ENCODE measurements around the gene ACVR1.

Gene ACVR1

DNA sequence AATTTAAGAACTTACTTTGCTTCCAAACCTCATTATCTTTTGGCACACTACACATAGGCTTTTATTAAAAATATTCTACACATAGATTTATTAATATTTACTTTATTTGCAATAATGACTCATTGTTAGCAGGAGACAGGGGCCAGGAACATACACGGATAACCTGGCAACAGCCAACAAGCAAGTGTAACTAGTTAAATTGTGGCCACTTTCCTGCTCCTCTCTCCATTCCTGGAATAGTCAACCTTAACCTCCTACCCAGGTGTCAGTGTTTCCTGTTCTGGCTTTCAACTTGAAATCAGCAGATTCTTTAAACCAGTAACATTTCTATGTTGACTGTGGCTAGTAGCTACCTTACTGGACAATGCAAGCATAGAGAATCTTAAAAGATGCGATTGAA is 26.5 kb downstream of the ACVR1 start:
- DNase-seq (ENCODE audit: low spot score), result no peak
- TF ChIP-seq, protein P1, sequence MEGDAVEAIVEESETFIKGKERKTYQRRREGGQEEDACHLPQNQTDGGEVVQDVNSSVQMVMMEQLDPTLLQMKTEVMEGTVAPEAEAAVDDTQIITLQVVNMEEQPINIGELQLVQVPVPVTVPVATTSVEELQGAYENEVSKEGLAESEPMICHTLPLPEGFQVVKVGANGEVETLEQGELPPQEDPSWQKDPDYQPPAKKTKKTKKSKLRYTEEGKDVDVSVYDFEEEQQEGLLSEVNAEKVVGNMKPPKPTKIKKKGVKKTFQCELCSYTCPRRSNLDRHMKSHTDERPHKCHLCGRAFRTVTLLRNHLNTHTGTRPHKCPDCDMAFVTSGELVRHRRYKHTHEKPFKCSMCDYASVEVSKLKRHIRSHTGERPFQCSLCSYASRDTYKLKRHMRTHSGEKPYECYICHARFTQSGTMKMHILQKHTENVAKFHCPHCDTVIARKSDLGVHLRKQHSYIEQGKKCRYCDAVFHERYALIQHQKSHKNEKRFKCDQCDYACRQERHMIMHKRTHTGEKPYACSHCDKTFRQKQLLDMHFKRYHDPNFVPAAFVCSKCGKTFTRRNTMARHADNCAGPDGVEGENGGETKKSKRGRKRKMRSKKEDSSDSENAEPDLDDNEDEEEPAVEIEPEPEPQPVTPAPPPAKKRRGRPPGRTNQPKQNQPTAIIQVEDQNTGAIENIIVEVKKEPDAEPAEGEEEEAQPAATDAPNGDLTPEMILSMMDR (IDR thresholded peaks at IDR 0.05; ENCODE audit: extremely low read depth, insufficient read depth, missing control alignments), result no peak
- in situ Hi-C loops (cut with MboI; ENCODE audit: low pct_unique_long_range_greater_than_20kb, low sequenced_read_pairs, unreplicated experiment), result no loop called here

DNA sequence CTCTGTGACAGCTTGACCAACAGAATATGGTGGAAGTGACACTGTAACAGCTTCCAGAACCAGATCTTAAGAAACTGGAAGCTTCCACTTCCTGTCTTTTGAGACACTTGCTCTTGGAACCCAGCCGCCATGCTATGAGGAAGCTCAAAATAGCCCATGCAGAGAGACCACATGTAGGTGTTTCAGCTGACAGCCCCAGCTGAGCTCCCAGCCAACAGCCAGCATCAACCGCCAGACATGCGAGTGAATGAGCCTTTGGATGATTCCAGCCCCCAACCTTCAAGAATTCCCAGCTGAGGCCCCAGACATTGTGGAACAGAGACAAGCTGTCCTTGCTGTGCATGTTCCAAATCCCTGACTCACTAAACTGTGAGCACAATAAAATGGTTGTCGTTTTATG is 27.9 kb downstream of the ACVR1 start:
- in situ Hi-C loops (cut with MboI; ENCODE audit: low pct_unique_long_range_greater_than_20kb, low sequenced_read_pairs, unreplicated experiment), result no loop called here
- DNase-seq (ENCODE audit: low spot score), result no peak
- TF ChIP-seq, protein P1 (IDR thresholded peaks at IDR 0.05; ENCODE audit: extremely low read depth, insufficient read depth, missing control alignments), result no peak

DNA sequence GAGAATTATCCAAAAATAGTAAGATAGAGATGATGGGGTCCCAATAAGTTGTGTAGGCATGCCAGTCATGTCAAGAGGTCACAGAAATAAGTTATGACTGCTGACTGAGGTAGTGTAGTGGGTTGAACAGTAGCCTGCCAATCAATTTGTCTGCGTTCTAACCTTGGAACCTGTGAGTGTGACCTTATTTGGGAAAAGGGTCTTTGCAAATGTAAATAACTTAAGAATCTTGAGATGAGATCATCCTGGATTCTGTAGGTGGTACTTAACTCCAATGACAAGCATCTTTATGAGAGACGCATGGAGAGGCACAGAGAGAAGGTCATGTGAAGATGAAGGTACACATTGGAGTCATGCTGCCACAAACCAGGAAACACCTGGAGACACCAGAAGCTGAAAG is 31.0 kb downstream of the ACVR1 start:
- TF ChIP-seq, protein P1 (IDR thresholded peaks at IDR 0.05; ENCODE audit: extremely low read depth, insufficient read depth, missing control alignments), result no peak
- DNase-seq (ENCODE audit: low spot score), result no peak
- in situ Hi-C loops (cut with MboI; ENCODE audit: low pct_unique_long_range_greater_than_20kb, low sequenced_read_pairs, unreplicated experiment), result no loop called here

DNA sequence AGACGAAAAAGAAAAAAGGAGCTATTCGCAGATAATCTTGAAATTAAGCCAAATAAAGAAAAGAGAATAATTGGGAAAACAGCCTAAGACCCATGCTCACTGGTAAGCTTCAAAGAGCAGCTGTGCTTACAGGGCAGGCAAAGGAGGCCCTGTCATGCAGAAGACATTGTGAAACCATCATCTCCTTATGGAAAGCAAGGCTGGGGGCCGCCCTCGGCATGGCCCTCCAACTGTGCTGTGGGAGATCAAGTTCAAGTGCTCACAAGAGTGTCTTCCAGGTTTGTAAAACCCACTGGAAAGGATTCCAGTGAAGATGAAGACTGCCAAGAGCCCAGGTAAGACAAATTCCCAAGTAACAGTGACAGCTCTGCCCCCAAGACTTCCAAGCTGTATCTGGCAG is 32.2 kb downstream of the ACVR1 start:
- in situ Hi-C loops (cut with MboI; ENCODE audit: low pct_unique_long_range_greater_than_20kb, low sequenced_read_pairs, unreplicated experiment), result no loop called here
- TF ChIP-seq, protein P1 (IDR thresholded peaks at IDR 0.05; ENCODE audit: extremely low read depth, insufficient read depth, missing control alignments), result no peak
- no peak for DNase-seq (ENCODE audit: low spot score)

DNA sequence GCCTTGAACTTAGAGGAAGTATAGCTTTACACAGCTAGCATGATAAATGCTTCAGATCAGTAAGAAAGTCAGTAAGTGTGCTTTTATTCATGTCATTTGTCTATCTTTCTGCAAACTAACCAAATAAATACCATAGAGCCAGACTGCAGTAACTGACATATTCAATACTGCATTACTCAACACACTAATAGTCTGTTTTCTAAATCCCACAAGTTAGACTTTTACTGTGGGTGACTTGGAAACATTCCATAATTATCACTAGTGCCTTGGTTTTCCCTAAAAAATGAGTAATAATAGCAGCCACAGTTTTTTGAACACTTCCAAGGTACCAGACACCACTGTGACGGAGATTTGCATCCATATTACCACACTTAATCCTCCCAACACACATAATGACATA is 33.0 kb downstream of the ACVR1 start:
- in situ Hi-C loops (cut with MboI; ENCODE audit: low pct_unique_long_range_greater_than_20kb, low sequenced_read_pairs, unreplicated experiment), result no loop called here
- TF ChIP-seq, protein P1 (IDR thresholded peaks at IDR 0.05; ENCODE audit: extremely low read depth, insufficient read depth, missing control alignments), result no peak
- DNase-seq (ENCODE audit: low spot score), result no peak

DNA sequence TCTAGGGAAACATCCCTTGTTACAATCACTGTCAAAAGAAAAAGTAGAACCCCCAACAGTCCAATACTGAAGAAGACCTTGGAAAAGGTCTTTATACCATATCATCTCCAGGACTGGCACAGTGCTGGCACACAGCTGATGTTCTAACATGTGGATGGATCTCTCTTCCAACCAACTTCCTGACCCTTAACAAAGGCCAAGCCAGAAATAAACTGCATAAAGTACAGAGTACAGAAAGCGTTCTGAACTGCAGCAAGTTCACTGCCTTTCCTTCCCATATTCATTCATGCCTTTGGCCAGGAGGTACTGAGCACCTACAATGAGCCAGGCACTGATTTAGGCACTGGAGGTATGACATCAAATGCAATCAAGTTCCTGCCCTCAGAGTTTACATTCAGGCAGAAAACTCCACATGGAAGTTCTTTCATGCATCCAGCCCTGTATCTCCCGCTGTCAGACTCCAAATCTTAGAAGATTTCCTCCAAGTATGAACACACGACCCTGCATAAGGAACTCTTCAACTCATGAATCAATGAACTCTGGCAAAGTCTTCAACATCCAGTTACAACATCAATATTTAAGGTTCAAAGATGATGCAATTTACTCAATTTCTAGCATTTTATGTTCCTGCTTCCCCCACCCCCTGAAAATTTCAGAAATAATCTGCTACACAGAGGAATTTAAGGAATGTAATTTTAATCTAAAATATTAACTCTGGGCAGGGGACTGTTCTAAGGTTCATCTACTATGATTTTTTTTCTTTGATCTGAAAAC is 33.8 kb downstream of the ACVR1 start:
- TF ChIP-seq, protein P1 (IDR thresholded peaks at IDR 0.05; ENCODE audit: extremely low read depth, insufficient read depth, missing control alignments), result no peak
- in situ Hi-C loops (cut with MboI; ENCODE audit: low pct_unique_long_range_greater_than_20kb, low sequenced_read_pairs, unreplicated experiment), result no loop called here
- DNase-seq (ENCODE audit: low spot score), result no peak

Data from GM13977 (cell line).